Activated naive CD4-positive, alpha-beta T cell treated with anti-CD3 and anti-CD28 coated beads, Interleukin-2, amount 10 ng/mL, durations not matched to agents 7 days and 5 days (primary cell): ENCODE results near the gene DCP2.

Source experiments
- CTCF ChIA-PET: fragments of 350-600 bp; sonication (Branson Sonifier 250); formaldehyde crosslinking; loops from one replicate; lab custom pipeline; 2021; ENCODE audit warnings: antibody characterized with exemption; lab: Charles Lee
- DNase-seq: peaks from one replicate; pipeline ENCODE4 v3.0.0-alpha.2; 2020
- H3K27ac Mint-ChIP-seq: one replicate; pipeline ENCODE4 v1.8.0; 2021; ENCODE audit warnings: mild to moderate bottlenecking, moderate library complexity, mixed read lengths
- H3K27me3 Mint-ChIP-seq: one replicate; pipeline ENCODE4 v1.8.0; 2021; ENCODE audit warnings: mild to moderate bottlenecking, mixed read lengths
- H3K36me3 Mint-ChIP-seq: one replicate; pipeline ENCODE4 v1.8.0; 2021; ENCODE audit warnings: mixed read lengths
- H3K4me1 Mint-ChIP-seq: one replicate; pipeline ENCODE4 v1.8.0; 2021; ENCODE audit warnings: mixed read lengths
- H3K4me3 Mint-ChIP-seq: one replicate; pipeline ENCODE4 v1.8.0; 2021; ENCODE audit warnings: mild to moderate bottlenecking, moderate library complexity, mixed read lengths
- H3K9me3 Mint-ChIP-seq: one replicate; pipeline ENCODE4 v1.8.0; 2021; ENCODE audit warnings: mixed read lengths

The DCP2 gene

DNA sequence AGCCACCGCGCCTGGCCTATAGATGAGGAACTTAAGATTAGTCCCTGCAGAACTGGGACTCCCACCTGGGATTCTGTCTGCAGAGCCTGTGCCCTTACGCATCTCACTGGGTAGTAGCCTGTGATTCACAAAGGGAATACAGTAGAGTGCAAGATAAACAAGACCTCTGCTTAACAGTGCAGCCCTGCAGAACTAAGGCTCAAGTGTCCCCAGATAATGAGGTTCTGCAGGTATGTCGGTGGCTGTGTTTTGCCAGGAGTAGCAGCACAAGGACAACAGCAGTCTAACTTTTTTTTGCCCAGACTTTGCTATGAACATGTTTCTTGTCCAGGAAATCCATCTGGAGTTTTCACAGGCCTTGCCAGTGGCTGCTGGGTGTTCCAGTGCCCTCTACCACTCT, 59.7 kb downstream of the DCP2 start:
- H3K4me3 Mint-ChIP-seq, result no peak overlapping the region
- peaks cover 5% of the 10 kb centered on the region for H3K27me3 Mint-ChIP-seq
- no peak for DNase-seq
- H3K27ac Mint-ChIP-seq, result no peak overlapping the region
- no peaks in the 10 kb centered on the region for H3K9me3 Mint-ChIP-seq
- no peaks in the 10 kb centered on the region for H3K36me3 Mint-ChIP-seq
- H3K4me1 Mint-ChIP-seq, result no peaks in the 10 kb centered on the region
- CTCF ChIA-PET, result no interaction called here

DNA sequence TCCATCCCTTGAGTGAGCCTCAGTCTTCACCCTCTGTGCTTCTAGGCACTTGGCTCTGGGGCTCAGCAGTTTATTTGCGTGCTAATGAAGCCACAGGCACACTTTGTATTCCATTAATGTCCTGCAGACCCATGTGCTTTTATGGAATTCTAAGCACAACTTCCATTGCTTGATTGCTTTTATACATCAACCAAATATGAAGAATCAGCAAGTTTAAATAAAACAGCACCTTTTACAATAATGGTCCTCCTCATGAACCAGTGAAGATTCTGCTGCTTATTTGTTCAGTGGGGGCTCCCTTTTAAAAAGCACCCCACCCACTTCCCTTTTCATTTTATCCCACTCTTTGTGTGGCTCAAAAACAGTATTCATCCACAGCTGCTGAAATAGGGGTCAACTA, 60.2 kb downstream of the DCP2 start:
- Mint-ChIP-seq H3K36me3 (no peaks in the 10 kb centered on the region), H3K4me1 (no peaks in the 10 kb centered on the region), H3K27ac (no peak overlapping the region), H3K9me3 (no peaks in the 10 kb centered on the region), H3K27me3 (peaks cover 9% of the 10 kb centered on the region), H3K4me3 (no peak overlapping the region)
- CTCF ChIA-PET, result no interaction called here
- no peak for DNase-seq

DNA sequence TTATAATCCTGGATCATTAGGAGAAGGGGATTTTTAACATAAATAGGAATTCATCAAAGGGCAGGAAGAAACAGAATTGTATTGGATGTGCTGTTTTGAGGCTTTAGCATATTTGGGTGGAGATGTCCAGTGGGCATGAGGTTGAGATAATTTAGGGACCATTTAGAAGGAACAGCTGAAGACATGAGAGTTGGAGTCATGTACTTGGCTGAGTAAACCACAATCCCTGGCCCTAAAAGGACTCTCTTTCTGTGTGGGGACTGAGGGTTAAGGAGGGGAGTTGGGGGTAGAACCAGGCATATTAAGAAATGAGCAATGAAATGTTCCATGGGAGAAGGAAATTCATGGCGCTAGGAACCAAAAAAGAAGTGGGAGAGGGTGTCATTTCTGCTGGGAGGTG, 61.5 kb downstream of the DCP2 start:
- H3K9me3 Mint-ChIP-seq, result no peaks in the 10 kb centered on the region
- DNase-seq, result no peak
- H3K4me3 Mint-ChIP-seq, result no peak overlapping the region
- no peak overlapping the region for H3K27ac Mint-ChIP-seq
- H3K36me3 Mint-ChIP-seq, result no peaks in the 10 kb centered on the region
- CTCF ChIA-PET, result interaction anchor here (4.6 kb wide), 1 partner anchor 42 kb away, joined by 28 read pairs; no protein-coding TSS in a partner anchor
- H3K27me3 Mint-ChIP-seq, result peaks cover 9% of the 10 kb centered on the region
- no peaks in the 10 kb centered on the region for H3K4me1 Mint-ChIP-seq

DNA sequence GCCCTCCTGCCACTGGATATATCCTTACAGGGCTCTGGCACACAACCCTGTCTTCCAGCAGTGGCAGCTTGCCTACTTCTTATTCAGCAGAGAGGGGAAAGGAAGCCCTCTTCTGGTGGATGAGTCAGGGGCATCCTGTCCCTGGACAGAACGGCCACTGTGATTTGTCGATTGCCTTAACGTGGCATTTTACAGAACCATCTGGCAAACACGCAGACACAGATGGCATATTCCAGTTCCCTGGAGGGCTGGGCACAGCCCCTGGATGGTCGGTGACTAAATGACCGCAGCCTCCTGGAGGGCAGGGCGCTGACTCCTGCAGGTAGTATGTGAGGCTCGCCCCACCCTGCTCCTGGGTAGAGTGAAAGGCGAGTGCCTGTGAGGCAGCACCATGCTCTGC, 62.1 kb downstream of the DCP2 start:
- DNase-seq, result no peak

DNA sequence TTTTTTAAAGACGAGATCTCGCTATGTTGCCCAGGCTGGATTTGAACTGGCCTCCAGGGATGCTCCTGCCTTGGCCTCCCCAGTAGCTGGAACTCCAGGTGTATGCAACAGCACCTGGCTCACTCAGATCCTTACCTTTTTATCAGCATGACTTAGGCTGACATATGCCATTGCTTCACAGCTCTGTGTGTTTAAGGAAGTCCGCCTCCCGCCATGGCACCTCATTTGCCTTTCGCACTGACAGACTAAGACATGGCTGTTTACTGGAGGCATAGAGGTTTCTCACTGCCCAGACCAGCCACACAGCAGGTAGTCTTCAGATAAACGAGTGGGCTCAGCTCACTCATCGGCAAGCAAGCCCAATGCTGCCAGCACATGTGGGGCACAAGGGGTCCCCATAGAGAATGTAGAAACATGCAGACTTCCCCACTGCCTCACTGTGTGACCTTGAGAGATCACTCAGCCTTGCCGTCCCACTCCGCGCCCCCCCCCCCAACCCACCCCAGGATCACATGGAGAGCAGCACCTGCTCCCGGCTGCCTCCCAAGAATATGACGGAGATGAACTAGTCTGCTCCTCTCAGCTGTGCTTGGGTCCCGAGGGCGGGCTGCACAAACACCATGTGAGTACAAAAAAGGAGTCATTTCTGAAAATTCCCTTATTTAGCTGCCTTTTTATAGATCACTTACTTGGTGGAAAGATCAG, 62.8 kb downstream of the DCP2 start:
- H3K27ac Mint-ChIP-seq, result no peak overlapping the region
- no peaks in the 10 kb centered on the region for H3K36me3 Mint-ChIP-seq
- no peak for DNase-seq
- no peaks in the 10 kb centered on the region for H3K4me1 Mint-ChIP-seq
- peaks cover 9% of the 10 kb centered on the region for H3K27me3 Mint-ChIP-seq
- no peak overlapping the region for H3K4me3 Mint-ChIP-seq
- CTCF ChIA-PET, result interaction anchor here (4.6 kb wide), 1 partner anchor 44 kb away, joined by 28 read pairs; no protein-coding TSS in a partner anchor
- no peaks in the 10 kb centered on the region for H3K9me3 Mint-ChIP-seq

More for the DNA sequence above, 62.1 kb downstream of the DCP2 start:
- no peaks in the 10 kb centered on the region for H3K4me1 Mint-ChIP-seq
- H3K27me3 Mint-ChIP-seq, result peaks cover 9% of the 10 kb centered on the region
- H3K36me3 Mint-ChIP-seq, result no peaks in the 10 kb centered on the region
- CTCF ChIA-PET, result interaction anchor here (4.6 kb wide), 1 partner anchor 43 kb away, joined by 28 read pairs; no protein-coding TSS in a partner anchor
- no peaks in the 10 kb centered on the region for H3K9me3 Mint-ChIP-seq
- no peak overlapping the region for H3K27ac Mint-ChIP-seq
- H3K4me3 Mint-ChIP-seq, result no peak overlapping the region

DNA sequence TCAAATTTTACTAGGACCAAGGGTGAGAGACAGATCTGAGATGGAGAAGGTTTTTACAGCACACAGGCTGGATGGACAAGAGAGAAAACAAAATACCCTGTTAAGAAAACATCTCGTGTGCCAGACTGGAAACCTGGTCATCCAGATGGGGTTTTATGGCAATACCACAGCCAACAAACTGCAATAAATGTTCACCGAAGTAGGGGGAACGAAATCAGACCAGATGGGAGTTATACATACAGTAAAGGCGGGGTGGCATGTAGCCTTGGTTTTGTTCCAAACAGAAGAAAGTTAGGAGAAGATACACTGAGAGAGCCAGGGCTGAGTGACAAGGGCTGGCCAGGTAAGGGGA, 63.3 kb downstream of the DCP2 start:
- no peak for DNase-seq
- no peaks in the 10 kb centered on the region for H3K4me1 Mint-ChIP-seq
- H3K4me3 Mint-ChIP-seq, result no peak overlapping the region
- peaks cover 9% of the 10 kb centered on the region for H3K27me3 Mint-ChIP-seq
- H3K27ac Mint-ChIP-seq, result no peak overlapping the region
- no peaks in the 10 kb centered on the region for H3K36me3 Mint-ChIP-seq
- no peaks in the 10 kb centered on the region for H3K9me3 Mint-ChIP-seq
- CTCF ChIA-PET, result interaction anchor here (4.6 kb wide), 1 partner anchor 44 kb away, joined by 28 read pairs; no protein-coding TSS in a partner anchor

DNA sequence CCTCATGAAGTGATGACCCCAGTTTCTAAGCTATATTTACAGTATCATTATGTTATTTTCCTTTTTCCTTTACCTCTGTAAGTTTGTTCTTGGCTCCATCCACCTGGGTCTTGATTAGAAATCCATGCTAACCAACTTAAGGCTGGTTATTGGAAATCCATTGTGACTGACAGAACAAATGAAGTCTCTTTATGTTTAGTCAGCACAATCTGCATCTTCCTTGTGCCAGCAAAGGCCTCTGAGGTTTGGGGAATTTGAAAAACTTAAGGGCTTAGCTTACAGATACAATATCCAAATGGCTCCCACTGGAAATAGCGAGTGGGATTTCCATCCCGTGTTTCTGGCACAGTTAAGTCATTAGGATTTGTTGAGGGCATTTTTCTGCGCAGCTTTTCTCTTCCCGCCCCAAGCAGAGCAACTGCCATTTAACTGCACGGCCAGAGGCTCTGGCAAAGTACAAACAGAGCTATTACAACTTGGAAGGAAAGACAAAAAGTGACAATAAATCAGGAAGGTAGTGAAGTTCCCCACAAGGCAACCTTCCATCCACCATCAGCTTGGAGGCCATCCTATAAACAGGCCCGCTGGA, 64.2 kb downstream of the DCP2 start:
- CTCF ChIA-PET, result interaction anchor here (0.9 to 4.6 kb wide), 3 partner anchors 18 to 45 kb away, joined by 3 to 28 read pairs (median 4); no protein-coding TSS in a partner anchor
- Mint-ChIP-seq H3K4me3 (no peak overlapping the region), H3K27me3 (peaks cover 9% of the 10 kb centered on the region), H3K9me3 (no peaks in the 10 kb centered on the region), H3K36me3 (no peaks in the 10 kb centered on the region), H3K4me1 (no peaks in the 10 kb centered on the region), H3K27ac (no peak overlapping the region)
- no peak for DNase-seq

DNA sequence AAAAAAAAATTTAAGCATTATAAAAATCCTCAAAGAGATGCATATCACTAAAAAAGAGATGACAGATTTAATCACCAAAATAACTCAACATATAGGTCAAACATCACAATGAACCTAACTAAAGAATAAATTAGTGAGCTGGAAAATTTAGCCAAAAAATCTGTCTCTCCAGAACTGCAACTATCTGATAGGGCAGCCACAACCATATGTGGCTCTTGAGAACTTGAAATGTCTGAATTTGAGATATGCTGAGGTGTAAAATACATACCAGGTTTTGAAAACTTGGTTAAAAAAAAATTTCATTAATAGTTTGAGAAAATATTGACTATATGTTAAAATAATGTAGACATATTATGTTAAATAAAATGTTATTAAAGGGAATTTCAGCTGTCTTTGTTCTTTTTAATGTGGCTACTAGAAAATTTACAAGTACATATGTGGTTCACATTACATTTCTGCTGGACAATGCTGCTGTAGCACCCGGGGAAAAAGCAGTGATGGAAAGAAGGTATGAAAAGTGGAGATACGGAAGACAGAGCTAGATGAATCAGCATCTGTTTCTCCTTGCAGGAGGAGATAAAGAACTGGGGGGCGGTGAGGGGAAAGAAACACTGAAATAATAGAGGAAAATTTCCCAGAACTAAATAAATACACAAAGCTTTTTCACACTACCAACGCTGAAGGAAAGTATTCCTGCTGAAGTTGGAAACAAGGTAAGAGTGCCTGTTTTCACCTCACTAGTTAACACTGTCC, 66.1 kb downstream of the DCP2 start:
- Mint-ChIP-seq H3K9me3 (no peaks in the 10 kb centered on the region), H3K27me3 (peaks cover 14% of the 10 kb centered on the region), H3K4me1 (no peaks in the 10 kb centered on the region), H3K36me3 (no peaks in the 10 kb centered on the region), H3K27ac (no peak overlapping the region), H3K4me3 (no peak overlapping the region)
- no peak for DNase-seq
- CTCF ChIA-PET, result interaction anchor here (1.0 to 1.5 kb wide), 6 partner anchors 10 to 471 kb away, joined by 3 to 7 read pairs (median 4); partner anchors contain the start of gene YTHDC2

DNA sequence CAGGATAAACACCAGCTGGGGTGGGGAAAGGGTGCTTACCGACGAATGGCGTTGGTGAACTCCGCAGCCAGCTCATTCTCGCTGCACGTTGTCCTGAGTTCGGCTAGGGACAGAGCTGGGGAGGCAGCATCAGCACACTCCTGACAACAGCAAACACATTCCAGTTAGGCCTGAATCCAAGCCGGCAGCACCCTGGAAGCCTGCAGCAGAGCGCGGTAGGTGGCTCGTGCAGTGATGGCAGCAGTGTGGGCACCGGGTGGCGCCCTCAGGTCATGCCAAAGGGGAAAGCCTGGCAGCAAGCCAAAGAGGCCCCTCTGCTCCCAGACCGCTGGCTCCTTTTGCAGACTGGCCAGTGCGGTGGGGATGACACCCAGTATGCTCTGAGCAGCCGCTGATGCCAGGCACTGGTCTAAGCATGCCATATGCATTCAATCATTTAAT, 66.9 kb downstream of the DCP2 start:
- CTCF ChIA-PET, result interaction anchor here (1.0 to 1.5 kb wide), 6 partner anchors 9 to 470 kb away, joined by 3 to 7 read pairs (median 3); partner anchors contain the start of gene YTHDC2
- Mint-ChIP-seq H3K4me1 (no peaks in the 10 kb centered on the region), H3K4me3 (no peak overlapping the region), H3K36me3 (no peaks in the 10 kb centered on the region), H3K27me3 (peaks cover 14% of the 10 kb centered on the region), H3K9me3 (no peaks in the 10 kb centered on the region), H3K27ac (no peak overlapping the region)
- peak; percentile 36 for DNase-seq

DNA sequence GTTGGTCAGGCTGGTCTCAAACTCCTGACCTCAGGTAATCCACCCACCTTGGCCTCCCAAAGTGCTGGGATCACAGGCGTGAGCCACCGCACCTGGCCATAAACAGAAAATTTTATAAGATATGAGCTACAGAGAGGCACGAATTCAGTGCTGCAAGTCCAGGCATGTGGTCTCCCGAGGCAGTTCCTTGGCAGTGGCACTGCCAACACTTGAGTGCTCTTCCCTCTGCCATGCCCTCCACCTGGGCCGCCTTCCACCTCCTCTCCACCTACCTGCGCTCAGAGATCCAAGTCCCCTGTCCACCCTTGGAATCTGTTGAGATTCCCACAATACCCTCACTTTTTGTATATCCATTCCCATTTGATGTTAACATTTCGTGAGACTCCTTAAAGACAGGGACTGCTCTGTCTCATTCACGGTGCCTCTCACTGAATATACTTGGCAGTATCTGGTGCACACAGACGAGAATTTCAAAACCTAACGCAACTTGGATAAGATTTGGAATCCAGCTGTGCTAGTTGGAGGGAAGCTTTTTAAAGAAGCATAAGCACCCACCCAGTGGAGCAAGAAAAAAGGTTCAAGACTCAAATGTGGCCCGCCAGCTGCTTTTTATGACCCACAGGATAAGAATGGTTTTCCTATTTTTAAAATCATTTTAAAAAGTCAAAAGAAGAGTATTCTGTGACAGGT, 68.3 kb downstream of the DCP2 start:
- H3K27ac Mint-ChIP-seq, result no peak overlapping the region
- no peaks in the 10 kb centered on the region for H3K36me3 Mint-ChIP-seq
- no peaks in the 10 kb centered on the region for H3K4me1 Mint-ChIP-seq
- H3K9me3 Mint-ChIP-seq, result no peaks in the 10 kb centered on the region
- no peak overlapping the region for H3K4me3 Mint-ChIP-seq
- CTCF ChIA-PET, result interaction anchor here (0.7 to 1.5 kb wide), 2 partner anchors 48 to 293 kb away, joined by 3 read pairs; no protein-coding TSS in a partner anchor
- H3K27me3 Mint-ChIP-seq, result peaks cover 14% of the 10 kb centered on the region
- DNase-seq, result no peak

DNA sequence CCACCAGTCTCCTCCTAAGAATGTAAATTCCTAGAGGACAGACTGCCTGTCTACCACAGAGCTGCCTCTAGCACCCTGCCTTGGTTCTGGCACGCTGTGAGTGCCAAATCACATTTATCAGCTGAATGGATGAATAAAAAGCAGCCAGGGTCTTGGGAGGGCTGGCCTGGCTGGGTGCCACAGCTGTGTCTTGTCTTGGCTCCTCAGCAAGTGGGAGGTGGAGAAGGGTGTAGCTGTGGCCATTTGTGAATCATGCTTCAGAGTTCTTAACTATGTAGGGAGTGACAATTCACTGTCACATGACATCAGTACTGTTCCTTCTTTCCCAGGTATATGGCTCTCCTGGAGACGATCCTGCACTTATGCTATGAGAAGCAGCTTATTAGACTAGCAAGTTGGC, 70.6 kb downstream of the DCP2 start:
- H3K9me3 Mint-ChIP-seq, result no peaks in the 10 kb centered on the region
- peaks cover 11% of the 10 kb centered on the region for H3K4me1 Mint-ChIP-seq
- no peaks in the 10 kb centered on the region for H3K36me3 Mint-ChIP-seq
- H3K27ac Mint-ChIP-seq, result no peak overlapping the region
- DNase-seq, result no peak
- H3K27me3 Mint-ChIP-seq, result peaks cover 5% of the 10 kb centered on the region
- H3K4me3 Mint-ChIP-seq, result no peak overlapping the region
- CTCF ChIA-PET, result interaction anchor here (1.3 to 1.4 kb wide), 2 partner anchors 283 to 286 kb away, joined by 3 read pairs; no protein-coding TSS in a partner anchor

DNA sequence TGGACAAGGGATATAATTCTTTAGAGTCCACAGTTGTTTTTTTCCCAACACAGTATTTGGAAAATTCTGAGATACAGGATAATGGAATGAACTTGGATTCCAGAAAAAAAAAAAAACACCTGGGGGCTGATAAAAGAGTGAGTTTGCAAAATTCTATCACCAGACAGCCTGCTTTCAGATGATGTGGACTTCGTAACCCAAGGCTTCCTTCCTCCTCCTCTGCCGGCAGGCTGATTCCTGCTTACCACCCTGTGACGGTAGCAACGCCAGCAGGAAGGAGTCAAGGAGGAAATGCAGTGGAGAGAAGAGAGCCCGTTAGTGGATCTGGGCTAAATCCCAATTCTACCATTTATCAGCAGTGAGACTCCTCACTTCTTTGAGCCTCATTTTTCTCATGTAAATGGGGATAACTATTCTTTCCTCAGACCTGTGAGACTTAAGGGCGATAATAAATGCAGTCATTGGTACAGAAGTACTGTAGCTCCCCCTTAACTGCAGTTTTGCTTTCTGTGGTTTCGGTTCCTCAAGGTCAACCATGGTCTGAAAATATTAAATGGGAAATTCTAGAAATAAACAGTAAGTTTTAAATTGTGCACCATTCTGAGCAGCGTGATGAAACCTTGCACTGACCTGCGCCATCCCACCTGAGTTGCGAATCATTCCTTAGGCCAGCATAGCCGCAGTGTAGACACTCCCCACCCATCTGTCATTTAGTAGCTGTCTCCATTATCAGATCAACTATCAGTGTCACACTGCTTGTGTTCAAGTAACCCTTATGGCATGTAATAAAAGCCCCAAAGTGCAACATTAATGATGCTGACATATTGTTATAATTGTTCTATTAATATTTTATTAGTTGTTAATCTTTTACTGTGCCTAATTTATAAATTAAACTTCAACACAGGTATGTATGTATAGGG, 71.4 kb downstream of the DCP2 start:
- no peak overlapping the region for H3K4me3 Mint-ChIP-seq
- H3K27ac Mint-ChIP-seq, result no peak overlapping the region
- CTCF ChIA-PET, result interaction anchor here (1.3 to 1.4 kb wide), 2 partner anchors 282 to 285 kb away, joined by 3 read pairs; no protein-coding TSS in a partner anchor
- no peaks in the 10 kb centered on the region for H3K36me3 Mint-ChIP-seq
- DNase-seq, result no peak
- no peaks in the 10 kb centered on the region for H3K9me3 Mint-ChIP-seq
- peaks cover 13% of the 10 kb centered on the region for H3K4me1 Mint-ChIP-seq
- peaks cover 10% of the 10 kb centered on the region for H3K27me3 Mint-ChIP-seq

DNA sequence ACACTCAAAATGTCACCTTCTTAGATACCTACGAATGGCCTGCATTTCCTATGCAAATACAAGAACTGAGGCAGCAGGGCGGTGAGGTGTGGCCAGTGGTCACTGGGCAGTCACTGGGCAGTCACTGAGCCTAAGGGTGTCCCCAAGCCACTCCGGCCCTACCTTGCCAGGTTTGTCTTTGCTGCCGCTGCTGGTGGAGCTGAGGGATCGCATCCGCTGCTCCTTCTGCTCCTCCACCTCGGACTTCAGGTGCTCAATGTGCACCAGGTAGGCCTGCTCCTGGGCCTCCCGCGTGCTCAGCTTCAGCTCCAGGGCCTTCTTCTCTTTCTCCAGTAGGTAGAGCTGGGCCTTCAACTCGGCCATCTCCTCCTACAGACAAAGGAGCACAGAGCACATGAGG, 72.3 kb downstream of the DCP2 start:
- Mint-ChIP-seq H3K36me3 (no peaks in the 10 kb centered on the region), H3K4me1 (peaks cover 13% of the 10 kb centered on the region), H3K4me3 (no peak overlapping the region), H3K27me3 (peaks cover 10% of the 10 kb centered on the region), H3K27ac (no peak overlapping the region), H3K9me3 (no peaks in the 10 kb centered on the region)
- DNase-seq, result no peak
- CTCF ChIA-PET, result no interaction called here
